HepG2 (cell line): ENCODE measurements around the gene FIGLA. TPM values are rescaled to one million over a fixed set of nuclear protein-coding genes. Genes with fewer than 3 reads are reported as not detected.
A peak's percentile ranks its signal among the peaks of the same experiment; 100 is the strongest.

Experiments used
- ATAC-seq: fragments of 200-7000 bp; cut with Tn5 transposase; 3 replicates; pipeline ENCODE4 v1.9.1; 2020; ENCODE audit warnings: mild to moderate bottlenecking, moderate library complexity
- BruUV-seq: library from RNA; stranded (reverse); fragments of 400-500 nt; replicated peaks from 2 replicates; lab custom pipeline; 2021; lab: Mats Ljungman, UMichigan
- CTCF ChIA-PET: fragments of 300-600 bp; formaldehyde crosslinking; extraction: SDS; loops from one replicate; lab custom pipeline; 2021; ENCODE audit warnings: low total read pairs, inconsistent platforms, low intra/inter-chr PET ratio; lab: Yijun Ruan, JAX
- POLR2A ChIA-PET: fragments of 350-600 bp; sonication (Branson Sonifier 250); formaldehyde crosslinking; loops from one replicate; lab custom pipeline; 2020; ENCODE audit warnings: antibody characterized with exemption, inconsistent platforms; lab: Yijun Ruan, JAX
- DNase-seq: peaks from one replicate; pipeline ENCODE4 v3.0.0-alpha.2; 2015; ENCODE audit warnings: low spot score
- FAIRE-seq: peaks from 3 replicates; lab custom pipeline; 2011; peaks lifted over from hg19 to GRCh38; lab: Jason Lieb, UNC
- H2AFZ ChIP-seq: one replicate; pipeline ENCODE4 v1.6.1; 2011; ENCODE audit warnings: low read length, inconsistent platforms
- H3K27ac ChIP-seq: fragments of 300-600 bp; 3 replicates; pipeline ENCODE4 v1.8.0; 2011; ENCODE audit warnings: mixed run types, mild to moderate bottlenecking, mixed read lengths, low read length, inconsistent platforms; ENCODE audit not compliant: insufficient read depth; ENCODE audit errors: extremely low read length
- H3K27me3 ChIP-seq, 2 experiments: fragments of 200-600 bp in 1 of 2; 2 replicates in 1 of 2; 3 replicates in 1 of 2; pipeline versions ENCODE4 v1.6.0 to v1.8.0; 2011; ENCODE audit warnings: low read length in 2 of 2, mild to moderate bottlenecking in 2 of 2, moderate library complexity in 2 of 2, inconsistent platforms in 1 of 2; ENCODE audit not compliant: insufficient read depth in 2 of 2, control insufficient read depth in 1 of 2
- H3K36me3 ChIP-seq, 2 experiments: fragments of 200-600 bp in 1 of 2; replicated peaks in 1 of 2; 2 replicates in 1 of 2; 3 replicates in 1 of 2; pipeline versions ENCODE4 v1.5.1 to v1.8.0; 2011; ENCODE audit warnings: low read length in 2 of 2, inconsistent platforms in 1 of 2; ENCODE audit not compliant: insufficient read depth in 2 of 2, control insufficient read depth in 1 of 2
- H3K4me1 ChIP-seq: 2 replicates; pipeline ENCODE4 v1.5.1; 2012; ENCODE audit warnings: low read length, inconsistent platforms; ENCODE audit not compliant: insufficient read depth
- H3K4me2 ChIP-seq: 2 replicates; pipeline ENCODE4 v1.6.0; 2011; ENCODE audit warnings: low read depth, low read length, inconsistent platforms
- H3K4me3 ChIP-seq, 3 experiments: fragments of 200-600 bp in 1 of 3; sonication (generic), shearing (Covaris generic) in 1 of 3; replicated peaks in 1 of 3; 2 replicates each; pipeline ENCODE4 v1.5.1; 2011 to 2016; ENCODE audit warnings: low read length in 3 of 3, inconsistent platforms in 2 of 3, low read depth in 2 of 3, mild to moderate bottlenecking in 2 of 3, control low read depth in 1 of 3, mixed read lengths in 1 of 3; ENCODE audit not compliant: insufficient read depth in 1 of 3
- H3K79me2 ChIP-seq: one replicate; pipeline ENCODE4 v1.6.1; 2011; ENCODE audit warnings: low read length, inconsistent platforms; ENCODE audit not compliant: insufficient read depth
- H3K9ac ChIP-seq: 2 replicates; pipeline ENCODE4 v1.6.0; 2011; ENCODE audit warnings: mild to moderate bottlenecking, low read depth, low read length, inconsistent platforms; ENCODE audit not compliant: insufficient read depth
- H3K9me3 ChIP-seq: 2 replicates; pipeline ENCODE4 v1.5.1; 2012; ENCODE audit warnings: mild to moderate bottlenecking, low read length
- H4K20me1 ChIP-seq: 2 replicates; pipeline ENCODE4 v1.6.0; 2011; ENCODE audit warnings: inconsistent platforms, mild to moderate bottlenecking, low read length, moderate library complexity; ENCODE audit not compliant: insufficient read depth
- CHD4 ChIP-seq: fragments of 200-600 bp; sonication (generic); IDR thresholded peaks from 2 replicates; pipeline ENCODE4 v1.7.0; 2017; ENCODE audit warnings: mild to moderate bottlenecking, low read length, borderline replicate concordance
- KDM4B ChIP-seq: sonication (generic); formaldehyde crosslinking; IDR thresholded peaks from 2 replicates; pipeline ENCODE4 v1.4.0; 2020; ENCODE audit warnings: missing genetic modification reagents
- MAFG ChIP-seq: sonication (generic); formaldehyde crosslinking; IDR thresholded peaks from 2 replicates; pipeline ENCODE4 v1.5.1; 2020; ENCODE audit warnings: mild to moderate bottlenecking, missing genetic modification reagents
- REST ChIP-seq, 2 experiments: IDR thresholded peaks; 2 replicates each; pipeline ENCODE4 v1.6.1; 2011 to 2012; ENCODE audit warnings: low read length in 2 of 2, borderline replicate concordance in 1 of 2, low read depth in 1 of 2, mild to moderate bottlenecking in 1 of 2, moderate library complexity in 1 of 2
- SP4 ChIP-seq: sonication (generic); formaldehyde crosslinking; IDR thresholded peaks from 2 replicates; pipeline ENCODE4 v1.8.1; 2023; ENCODE audit warnings: mild to moderate bottlenecking, missing genetic modification reagents
- ZBTB37 ChIP-seq: sonication (generic); formaldehyde crosslinking; IDR thresholded peaks from 2 replicates; pipeline ENCODE4 v1.4.0; 2020; ENCODE audit warnings: mild to moderate bottlenecking, missing genetic modification reagents
- ZNF234 ChIP-seq: sonication (generic); formaldehyde crosslinking; conservative IDR thresholded peaks from 2 replicates; pipeline ENCODE4 v1.5.1; 2020; ENCODE audit warnings: mild to moderate bottlenecking, missing genetic modification reagents
- ZNF572 ChIP-seq: sonication (generic); formaldehyde crosslinking; IDR thresholded peaks from 2 replicates; pipeline ENCODE4 v1.5.1; 2020; ENCODE audit warnings: mild to moderate bottlenecking, missing genetic modification reagents
- ZNF737 ChIP-seq: sonication (generic); formaldehyde crosslinking; IDR thresholded peaks from 2 replicates; pipeline ENCODE4 v1.5.0; 2020; ENCODE audit warnings: missing genetic modification reagents, mild to moderate bottlenecking, borderline replicate concordance
- WGBS: methylation state at CpG from one replicate; pipeline ENCODE4 v1.1.6; 2017; ENCODE audit warnings: low lambda C conversion rate; 5-methylcytosine and 5-hydroxymethylcytosine counted together
- in situ Hi-C: cut with HindIII; loops from 2 replicates; pipeline ENCODE4 v1.10.0; 2017; ENCODE audit warnings: low pct_unique_long_range_greater_than_20kb; ENCODE audit not compliant: extremely low pct_ligation_motif_present
- intact Hi-C: fragments of 100-400 bp; cut with micrococcal nuclease; formaldehyde crosslinking; loops from one replicate; pipeline ENCODE4 v1.10.0; 2022; ENCODE audit not compliant: unreplicated experiment
- polyA plus RNA-seq, 8 experiments: library from polyadenylated mRNA; depleted of rRNA in 3 of 8; stranded (reverse) in 7 of 8; unstranded in 1 of 8; fragments of >200 nt; fragmentation: Illumina TruSeq in 4 of 8; extraction: Trizol in 4 of 8; gene quantifications; 2 replicates each; pipeline versions ENCODE4 v1.2.1 to v1.2.3, GENCODE V29; 2011 to 2016; ENCODE audit warnings: low read depth in 4 of 8, missing spikeins in 1 of 8, mixed read lengths in 1 of 8; ENCODE audit not compliant: insufficient read depth in 1 of 8
- total RNA-seq, 5 experiments: library from RNA; depleted of rRNA; stranded (reverse); fragments of >200 nt; fragmentation: Illumina TruSeq; extraction: Trizol; gene quantifications; 2 replicates each; pipeline ENCODE4 v1.2.3, GENCODE V29; 2016; ENCODE audit warnings: low read depth in 1 of 5
- TF ChIP-seq, protein P1 (sequence below): IDR thresholded peaks from 2 replicates; pipeline ENCODE4 v1.6.1; 2016; ENCODE audit warnings: low read depth, control low read depth
- TF ChIP-seq, protein P2 (sequence below): sonication (generic); formaldehyde crosslinking; IDR thresholded peaks from 2 replicates; pipeline ENCODE4 v1.4.0; 2020; ENCODE audit warnings: missing genetic modification reagents, mild to moderate bottlenecking, borderline replicate concordance
- TF ChIP-seq, protein P3 (sequence below): sonication (generic); formaldehyde crosslinking; IDR thresholded peaks from 2 replicates; pipeline ENCODE4 v1.5.0; 2020; ENCODE audit warnings: mild to moderate bottlenecking, missing genetic modification reagents

FIGLA gene
- total and polyA plus RNA-seq, 2 of the 13 experiments (the other 11 are each of a cell fraction or from before 2014, with no cell fraction given) = not detected

DNA sequence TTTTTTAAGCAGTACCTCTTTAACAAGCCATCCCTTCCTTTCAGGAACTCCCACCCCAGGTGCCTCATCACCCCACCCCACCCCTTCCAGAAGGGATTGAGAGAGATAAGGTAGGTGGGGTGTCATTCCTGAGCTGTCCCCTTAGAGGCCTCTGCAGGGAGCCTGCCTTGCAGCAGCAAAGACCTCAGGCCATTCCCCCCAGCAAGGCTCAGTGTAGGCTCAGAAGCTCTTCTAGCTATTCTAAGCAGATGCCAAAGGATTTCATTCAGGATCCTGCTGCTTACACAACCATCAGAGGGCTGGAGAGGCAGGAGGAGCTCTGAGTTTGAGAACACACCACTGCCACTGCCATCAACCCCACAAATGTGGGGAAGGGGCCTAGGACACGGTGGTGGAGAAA is 5.8 kb upstream of the FIGLA start:
- CTCF ChIA-PET = no interaction called here
- intact Hi-C loops = no loop called here
- DNase-seq = no peak
- H3K27ac ChIP-seq = no peak overlapping the region
- H3K4me3 ChIP-seq = no peak overlapping the region
- H3K36me3 ChIP-seq = no peaks in the 10 kb centered on the region
- no peak for TF ChIP-seq ZNF234 (CRISPR knock-in tag)
- TF ChIP-seq MAFG (CRISPR knock-in tag) = no peak
- TF ChIP-seq REST (IDR thresholded peaks at IDR 0.05; ENCODE audit: borderline replicate concordance in 1 of 2, low read depth in 1 of 2, low read length in 2 of 2) = no peak
- no peak for TF ChIP-seq KDM4B (CRISPR knock-in tag)
- no peak for TF ChIP-seq CHD4
- no peak for TF ChIP-seq ZBTB37 (CRISPR knock-in tag)
- TF ChIP-seq, protein P1, sequence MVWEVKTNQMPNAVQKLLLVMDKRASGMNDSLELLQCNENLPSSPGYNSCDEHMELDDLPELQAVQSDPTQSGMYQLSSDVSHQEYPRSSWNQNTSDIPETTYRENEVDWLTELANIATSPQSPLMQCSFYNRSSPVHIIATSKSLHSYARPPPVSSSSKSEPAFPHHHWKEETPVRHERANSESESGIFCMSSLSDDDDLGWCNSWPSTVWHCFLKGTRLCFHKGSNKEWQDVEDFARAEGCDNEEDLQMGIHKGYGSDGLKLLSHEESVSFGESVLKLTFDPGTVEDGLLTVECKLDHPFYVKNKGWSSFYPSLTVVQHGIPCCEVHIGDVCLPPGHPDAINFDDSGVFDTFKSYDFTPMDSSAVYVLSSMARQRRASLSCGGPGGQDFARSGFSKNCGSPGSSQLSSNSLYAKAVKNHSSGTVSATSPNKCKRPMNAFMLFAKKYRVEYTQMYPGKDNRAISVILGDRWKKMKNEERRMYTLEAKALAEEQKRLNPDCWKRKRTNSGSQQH (CRISPR knock-in tag) = no peak
- no peak for TF ChIP-seq ZNF572
- TF ChIP-seq, protein P2, sequence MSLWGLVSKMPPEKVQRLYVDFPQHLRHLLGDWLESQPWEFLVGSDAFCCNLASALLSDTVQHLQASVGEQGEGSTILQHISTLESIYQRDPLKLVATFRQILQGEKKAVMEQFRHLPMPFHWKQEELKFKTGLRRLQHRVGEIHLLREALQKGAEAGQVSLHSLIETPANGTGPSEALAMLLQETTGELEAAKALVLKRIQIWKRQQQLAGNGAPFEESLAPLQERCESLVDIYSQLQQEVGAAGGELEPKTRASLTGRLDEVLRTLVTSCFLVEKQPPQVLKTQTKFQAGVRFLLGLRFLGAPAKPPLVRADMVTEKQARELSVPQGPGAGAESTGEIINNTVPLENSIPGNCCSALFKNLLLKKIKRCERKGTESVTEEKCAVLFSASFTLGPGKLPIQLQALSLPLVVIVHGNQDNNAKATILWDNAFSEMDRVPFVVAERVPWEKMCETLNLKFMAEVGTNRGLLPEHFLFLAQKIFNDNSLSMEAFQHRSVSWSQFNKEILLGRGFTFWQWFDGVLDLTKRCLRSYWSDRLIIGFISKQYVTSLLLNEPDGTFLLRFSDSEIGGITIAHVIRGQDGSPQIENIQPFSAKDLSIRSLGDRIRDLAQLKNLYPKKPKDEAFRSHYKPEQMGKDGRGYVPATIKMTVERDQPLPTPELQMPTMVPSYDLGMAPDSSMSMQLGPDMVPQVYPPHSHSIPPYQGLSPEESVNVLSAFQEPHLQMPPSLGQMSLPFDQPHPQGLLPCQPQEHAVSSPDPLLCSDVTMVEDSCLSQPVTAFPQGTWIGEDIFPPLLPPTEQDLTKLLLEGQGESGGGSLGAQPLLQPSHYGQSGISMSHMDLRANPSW (CRISPR knock-in tag) = no peak
- TF ChIP-seq, protein P3, sequence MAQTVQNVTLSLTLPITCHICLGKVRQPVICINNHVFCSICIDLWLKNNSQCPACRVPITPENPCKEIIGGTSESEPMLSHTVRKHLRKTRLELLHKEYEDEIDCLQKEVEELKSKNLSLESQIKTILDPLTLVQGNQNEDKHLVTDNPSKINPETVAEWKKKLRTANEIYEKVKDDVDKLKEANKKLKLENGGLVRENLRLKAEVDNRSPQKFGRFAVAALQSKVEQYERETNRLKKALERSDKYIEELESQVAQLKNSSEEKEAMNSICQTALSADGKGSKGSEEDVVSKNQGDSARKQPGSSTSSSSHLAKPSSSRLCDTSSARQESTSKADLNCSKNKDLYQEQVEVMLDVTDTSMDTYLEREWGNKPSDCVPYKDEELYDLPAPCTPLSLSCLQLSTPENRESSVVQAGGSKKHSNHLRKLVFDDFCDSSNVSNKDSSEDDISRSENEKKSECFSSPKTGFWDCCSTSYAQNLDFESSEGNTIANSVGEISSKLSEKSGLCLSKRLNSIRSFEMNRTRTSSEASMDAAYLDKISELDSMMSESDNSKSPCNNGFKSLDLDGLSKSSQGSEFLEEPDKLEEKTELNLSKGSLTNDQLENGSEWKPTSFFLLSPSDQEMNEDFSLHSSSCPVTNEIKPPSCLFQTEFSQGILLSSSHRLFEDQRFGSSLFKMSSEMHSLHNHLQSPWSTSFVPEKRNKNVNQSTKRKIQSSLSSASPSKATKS (CRISPR knock-in tag) = no peak
- TF ChIP-seq ZNF737 = no peak
- no peak for TF ChIP-seq SP4 (CRISPR knock-in tag)
- TF ChIP-seq, all 625 proteins: peak for 0
- in situ Hi-C loops = no loop called here
- H4K20me1 ChIP-seq = no peaks in the 10 kb centered on the region
- no peak overlapping the region for H3K9ac ChIP-seq
- H3K79me2 ChIP-seq = no peaks in the 10 kb centered on the region
- H3K9me3 ChIP-seq = peaks cover 13% of the 10 kb centered on the region
- POLR2A ChIA-PET = interaction anchor here (0.7 kb wide), 1 partner anchor 12 kb away, joined by 3 read pairs; no protein-coding TSS in a partner anchor
- BruUV-seq = no TSS peak
- peaks cover 46% of the 10 kb centered on the region for H3K4me1 ChIP-seq
- H3K4me2 ChIP-seq = no peak overlapping the region
- peaks cover 0 to 1% of the 10 kb centered on the region in 2 experiments; a peak in 1 of 5 replicates for H3K27me3 ChIP-seq
- 7% methylated on average over 1 of the region's 1 CpG for WGBS
- ATAC-seq (peak; percentile 31; the same call in 1 of the 3 replicates), FAIRE-seq (no peak)
- H2AFZ ChIP-seq = no peak overlapping the region
